Activated T-helper 1 cell treated with anti-CD3 and anti-CD28 coated beads, Interleukin-12 subunit alpha, Interleukin-12 subunit beta, Interleukin-2, Interleukin-4 antibody, amounts not matched to agents 30 ng/mL and 10 ng/mL and 1 ng/mL, durations not matched to agents 14 hours and 24 hours and 36 hours (primary cell): ENCODE results near the gene CD48. TPM values are rescaled to one million over a fixed set of nuclear protein-coding genes. Genes with fewer than 3 reads are reported as not detected.

Experiments
- DNase-seq: peaks from one replicate; pipeline ENCODE4 v3.0.0; 2021; ENCODE audit warnings: low spot score
- H3K27ac Mint-ChIP-seq: one replicate; pipeline ENCODE4 v1.8.0; 2021; ENCODE audit warnings: mild to moderate bottlenecking, mixed read lengths
- H3K27me3 Mint-ChIP-seq: one replicate; pipeline ENCODE4 v1.8.0; 2022; ENCODE audit warnings: mild to moderate bottlenecking, moderate library complexity, mixed read lengths; ENCODE audit not compliant: insufficient read depth
- H3K36me3 Mint-ChIP-seq: one replicate; pipeline ENCODE4 v1.8.0; 2021; ENCODE audit warnings: low read depth, mixed read lengths
- H3K4me1 Mint-ChIP-seq: one replicate; pipeline ENCODE4 v1.8.0; 2021; ENCODE audit warnings: low read depth, mixed read lengths
- H3K4me3 Mint-ChIP-seq: one replicate; pipeline ENCODE4 v1.8.0; 2021; ENCODE audit warnings: mild to moderate bottlenecking, moderate library complexity, mixed read lengths
- H3K9me3 Mint-ChIP-seq: one replicate; pipeline ENCODE4 v1.8.0; 2021; ENCODE audit warnings: mixed read lengths
- intact Hi-C: fragments of 100-400 bp; cut with micrococcal nuclease; formaldehyde crosslinking; loops from one replicate; pipeline ENCODE4 v1.15.1; 2024
- total RNA-seq: library from RNA; stranded (reverse); gene quantifications from 2 replicates; pipeline ENCODE4 v1.2.3, GENCODE V29; 2022

CD48 gene
- total RNA-seq, 1 donor from 2014 or later: 219 TPM

DNA sequence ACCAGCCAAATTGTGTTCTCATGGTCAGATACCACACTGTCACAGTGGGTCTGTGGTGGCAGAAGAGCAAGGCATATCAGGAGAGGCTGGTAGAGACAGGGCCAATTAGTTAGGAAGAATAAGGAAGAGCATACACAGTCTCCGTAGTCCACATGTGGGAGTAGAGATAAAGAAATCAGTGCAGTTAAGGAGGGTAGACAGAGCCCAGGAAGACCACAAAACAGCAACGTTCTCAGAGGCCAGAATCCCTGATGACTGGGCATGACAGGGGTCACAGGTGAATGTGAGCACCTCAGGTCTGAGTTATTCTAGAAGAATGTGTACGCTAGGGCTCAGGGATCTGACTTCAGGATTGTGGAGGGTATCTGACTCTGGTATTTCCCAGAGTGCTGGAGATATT lies 31.7 kb downstream of the CD48 start:
- H3K27ac Mint-ChIP-seq: peak overlapping the region; percentile 48
- no peak overlapping the region for H3K4me3 Mint-ChIP-seq
- no peak for DNase-seq
- H3K9me3 Mint-ChIP-seq: no peaks in the 10 kb centered on the region
- peaks cover 79% of the 10 kb centered on the region for H3K4me1 Mint-ChIP-seq
- intact Hi-C loops: loop anchor here (2.0 to 5.0 kb wide), 3 partner anchors 197 to 271 kb away; partner anchors contain the start of gene ITLN1
- H3K27me3 Mint-ChIP-seq: no peaks in the 10 kb centered on the region
- peaks cover 63% of the 10 kb centered on the region for H3K36me3 Mint-ChIP-seq

DNA sequence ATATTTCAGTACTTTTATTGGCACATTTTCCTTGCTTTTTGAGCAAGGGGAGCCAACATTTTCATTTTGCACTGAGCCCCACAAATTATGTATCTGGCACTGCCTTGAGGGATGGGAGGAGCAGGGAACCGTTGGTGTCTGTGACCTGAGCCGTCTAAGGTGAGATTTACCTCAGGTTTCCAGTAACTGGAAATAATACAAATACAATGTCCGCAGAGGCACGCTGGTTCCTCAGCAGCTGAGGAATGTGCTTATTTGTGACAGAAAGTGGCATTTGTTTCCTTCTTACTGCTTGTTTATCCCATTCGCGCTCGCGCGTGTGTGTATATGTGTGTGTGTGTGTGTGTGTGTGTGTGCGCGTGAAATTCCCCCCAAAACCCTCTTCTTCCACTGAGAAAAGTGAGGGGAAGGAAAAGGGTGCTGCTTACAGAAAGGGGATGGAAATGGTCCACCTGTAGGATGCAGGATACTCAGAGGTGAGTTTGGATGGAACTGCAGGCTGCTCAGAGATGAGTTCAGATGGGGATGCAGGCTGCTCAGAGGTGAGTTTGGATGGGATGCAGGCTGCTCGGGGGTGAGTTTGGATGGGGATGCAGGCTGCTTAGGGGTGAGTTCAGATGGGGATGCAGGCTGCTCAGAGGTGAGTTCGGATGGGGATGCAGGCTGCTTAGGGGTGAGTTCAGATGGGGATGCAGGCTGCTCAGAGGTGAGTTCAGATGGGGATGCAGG lies 34.6 kb downstream of the CD48 start:
- H3K9me3 Mint-ChIP-seq: no peaks in the 10 kb centered on the region
- H3K4me1 Mint-ChIP-seq: peaks cover 50% of the 10 kb centered on the region
- intact Hi-C loops: loop anchor here (5.0 kb wide), 1 partner anchor 210 kb away; the partner anchor contains the start of gene ITLN1
- peaks cover 39% of the 10 kb centered on the region for H3K36me3 Mint-ChIP-seq
- no peak for DNase-seq
- H3K4me3 Mint-ChIP-seq: no peak overlapping the region
- no peaks in the 10 kb centered on the region for H3K27me3 Mint-ChIP-seq
- H3K27ac Mint-ChIP-seq: peak overlapping the region; percentile 67

DNA sequence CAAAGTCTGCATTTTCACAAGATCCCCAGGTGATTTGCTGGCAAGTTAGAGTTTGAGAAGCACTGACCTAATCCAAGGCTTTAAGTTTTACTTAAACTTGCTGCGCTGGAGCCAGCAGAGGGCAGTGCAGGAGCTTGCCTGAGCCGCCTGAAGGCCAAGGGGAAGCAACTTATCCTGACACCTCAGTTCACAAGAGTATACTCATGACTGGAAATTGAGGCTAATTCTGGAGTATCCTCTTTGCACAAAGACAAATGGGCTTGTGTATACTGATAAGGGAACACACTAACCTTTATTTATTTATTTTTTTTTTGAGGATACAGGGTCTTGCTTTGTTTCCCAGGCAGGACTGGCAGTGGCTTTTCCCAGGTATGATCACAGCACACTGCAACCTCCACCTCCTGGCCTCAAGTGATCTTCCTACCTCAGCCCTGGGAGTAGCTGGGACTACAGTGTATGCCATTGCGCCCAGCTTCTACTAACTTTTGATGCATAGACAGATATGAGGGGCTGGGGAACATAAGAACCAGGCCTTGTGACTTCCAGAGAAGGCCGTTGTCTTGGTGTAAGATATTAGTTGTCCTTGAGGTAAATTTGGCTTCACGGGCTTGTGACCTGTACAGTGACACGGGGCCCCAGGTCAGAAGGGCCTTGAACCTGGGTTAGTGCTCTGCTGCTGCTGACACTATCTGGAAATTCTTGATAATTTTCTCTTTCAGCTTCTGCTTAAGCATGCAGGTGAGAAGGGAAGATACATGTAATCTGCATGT lies 35.8 kb downstream of the CD48 start:
- Mint-ChIP-seq H3K27ac (peak overlapping the region; percentile 42), H3K9me3 (no peaks in the 10 kb centered on the region), H3K36me3 (peaks cover 31% of the 10 kb centered on the region), H3K27me3 (no peaks in the 10 kb centered on the region), H3K4me3 (peak overlapping the region; percentile 19), H3K4me1 (peaks cover 47% of the 10 kb centered on the region)
- intact Hi-C loops: loop anchor here (1.0 to 5.0 kb wide), 8 partner anchors 7 to 275 kb away; partner anchors contain the start of genes ITLN1 and SLAMF1
- DNase-seq: peak; percentile 68

DNA sequence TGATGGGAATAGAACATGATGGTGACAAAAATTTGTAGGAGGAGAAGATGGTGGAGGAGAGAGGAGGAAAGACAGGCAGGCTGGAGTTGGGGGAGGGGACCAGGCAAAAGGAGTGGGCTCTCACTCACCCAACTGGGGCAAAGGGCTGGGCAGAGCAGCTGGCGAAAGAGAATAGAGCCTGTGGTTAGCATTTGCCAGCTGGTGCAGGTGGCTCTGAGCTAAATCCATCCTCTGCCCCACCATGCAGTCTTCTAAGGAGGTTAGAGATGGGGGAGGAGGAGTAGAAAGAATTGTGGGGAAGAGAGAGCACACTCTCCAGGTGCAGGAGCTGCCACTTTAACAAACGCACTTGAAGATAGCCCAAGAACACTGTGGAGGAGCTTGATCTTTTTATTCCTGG lies 37.2 kb downstream of the CD48 start:
- Mint-ChIP-seq H3K27ac (no peak overlapping the region), H3K9me3 (peaks cover 12% of the 10 kb centered on the region), H3K36me3 (peaks cover 36% of the 10 kb centered on the region), H3K4me3 (no peak overlapping the region), H3K4me1 (peaks cover 52% of the 10 kb centered on the region), H3K27me3 (no peaks in the 10 kb centered on the region)
- DNase-seq: no peak
- intact Hi-C loops: loop anchor here (2.0 kb wide), 1 partner anchor 154 kb away; no protein-coding TSS in a partner anchor

DNA sequence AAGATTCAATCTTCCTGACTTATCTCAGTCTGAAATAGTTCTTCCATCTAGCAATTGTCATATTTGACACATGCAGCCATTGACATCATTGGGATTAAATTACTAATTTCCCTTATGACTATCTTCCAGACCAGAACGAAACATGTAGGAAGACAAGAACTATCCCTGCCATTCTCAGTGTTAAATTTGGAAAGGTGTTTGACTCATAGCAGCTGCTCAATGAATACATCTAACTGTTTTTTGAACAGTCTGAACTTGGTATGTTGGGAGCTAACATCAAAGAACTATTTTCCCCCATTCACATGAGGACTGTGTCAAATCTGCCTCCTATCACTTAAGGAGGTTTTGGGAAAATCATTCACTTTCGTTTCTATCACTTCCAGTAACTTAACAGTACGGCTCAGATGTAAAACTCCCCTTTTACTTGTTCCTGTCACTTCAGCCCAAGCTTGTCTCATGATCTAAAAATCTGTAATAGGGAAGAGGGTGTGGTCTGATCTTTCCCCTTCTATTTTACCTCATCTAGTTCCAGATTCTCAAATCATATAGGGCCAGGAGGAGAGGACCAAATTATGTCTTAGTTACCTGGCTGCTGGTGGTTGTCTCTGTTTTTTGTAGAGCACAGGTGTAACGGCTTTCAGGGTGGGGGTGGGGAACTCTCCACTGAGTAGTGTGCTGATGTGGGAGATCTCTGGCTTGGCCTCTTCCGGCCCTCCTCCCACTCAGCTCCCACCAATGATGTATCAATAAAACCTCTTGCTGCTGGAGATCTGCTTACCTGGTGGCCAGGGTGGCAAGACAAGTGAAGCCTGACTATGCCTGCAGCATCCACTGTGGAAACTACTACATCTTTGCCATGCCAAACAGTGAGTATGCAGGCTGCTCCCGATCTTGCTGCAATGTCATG lies 38.6 kb downstream of the CD48 start:
- no peaks in the 10 kb centered on the region for H3K27me3 Mint-ChIP-seq
- peaks cover 17% of the 10 kb centered on the region for H3K9me3 Mint-ChIP-seq
- intact Hi-C loops: loop anchor here (1.0 to 2.0 kb wide), 4 partner anchors 8 to 244 kb away; no protein-coding TSS in a partner anchor
- no peak overlapping the region for H3K27ac Mint-ChIP-seq
- H3K4me1 Mint-ChIP-seq: peaks cover 50% of the 10 kb centered on the region
- H3K36me3 Mint-ChIP-seq: peaks cover 30% of the 10 kb centered on the region
- DNase-seq: no peak
- H3K4me3 Mint-ChIP-seq: no peak overlapping the region

DNA sequence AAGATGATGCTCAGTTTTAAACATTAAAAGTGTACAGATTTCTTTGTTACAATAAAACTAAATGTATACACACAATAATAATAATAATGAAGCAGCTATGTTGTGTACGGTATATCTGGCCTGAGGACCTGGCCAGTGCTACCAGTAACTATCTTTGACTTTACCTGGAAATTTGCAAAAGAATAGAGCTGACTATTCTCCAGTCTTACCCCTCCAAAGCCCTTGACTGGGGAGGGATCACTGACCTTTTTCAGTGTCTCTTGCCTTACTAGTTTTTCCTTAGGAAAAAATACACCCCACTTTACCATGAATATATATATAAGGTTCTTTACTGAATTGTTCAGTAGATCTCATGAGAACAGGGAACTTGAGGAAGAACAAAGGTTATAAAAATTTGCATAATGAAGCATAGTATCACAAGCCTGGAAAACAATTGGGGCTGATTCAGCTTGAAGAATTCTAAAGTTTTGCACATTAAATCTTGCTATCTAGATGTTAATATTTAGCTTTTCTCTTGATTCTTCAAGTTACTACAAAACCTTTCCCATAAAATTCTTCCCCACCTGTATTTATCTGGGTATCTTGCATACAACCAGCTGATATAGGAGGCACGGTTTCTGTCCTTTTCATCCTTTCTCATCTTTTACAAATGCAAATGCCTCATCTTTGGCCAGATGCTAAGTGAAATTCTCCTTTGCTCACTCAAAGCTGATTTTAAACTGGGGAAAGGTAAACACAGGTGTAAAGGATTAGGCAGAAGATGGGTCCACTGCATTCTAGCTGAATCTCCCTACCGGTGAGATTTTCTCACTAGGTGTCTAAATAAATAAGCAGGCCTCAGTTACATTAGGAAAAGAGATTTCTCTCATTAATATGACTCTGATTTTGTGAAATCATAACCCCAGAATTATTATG lies 39.8 kb downstream of the CD48 start:
- H3K27ac Mint-ChIP-seq: no peak overlapping the region
- peaks cover 25% of the 10 kb centered on the region for H3K36me3 Mint-ChIP-seq
- peaks cover 50% of the 10 kb centered on the region for H3K4me1 Mint-ChIP-seq
- no peaks in the 10 kb centered on the region for H3K27me3 Mint-ChIP-seq
- DNase-seq: no peak
- no peak overlapping the region for H3K4me3 Mint-ChIP-seq
- intact Hi-C loops: loop anchor here (2.0 kb wide), 2 partner anchors 45 to 243 kb away; no protein-coding TSS in a partner anchor
- H3K9me3 Mint-ChIP-seq: peaks cover 21% of the 10 kb centered on the region

DNA sequence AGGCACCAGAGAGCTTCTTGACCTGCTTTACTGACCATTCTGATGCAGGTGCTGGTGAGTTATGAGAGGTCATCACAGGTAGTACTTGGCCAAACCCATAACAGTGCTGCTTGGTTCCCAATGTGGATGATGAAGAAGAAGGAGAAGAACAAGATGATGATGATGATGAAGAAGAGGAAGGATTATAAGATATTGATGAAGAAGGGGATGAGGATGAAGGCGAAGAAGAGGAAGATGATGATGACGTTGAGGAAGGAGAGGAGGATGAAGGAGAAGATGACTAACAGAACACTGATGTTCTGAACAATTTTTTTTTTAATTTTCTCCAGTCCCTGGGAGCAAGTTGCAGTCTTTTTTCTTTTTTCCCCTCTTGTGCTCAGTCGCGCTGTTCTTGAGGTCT lies 40.9 kb downstream of the CD48 start:
- Mint-ChIP-seq H3K27ac (peak overlapping the region; percentile 65), H3K4me3 (no peak overlapping the region), H3K27me3 (no peaks in the 10 kb centered on the region), H3K36me3 (peaks cover 25% of the 10 kb centered on the region), H3K4me1 (peaks cover 54% of the 10 kb centered on the region), H3K9me3 (peaks cover 21% of the 10 kb centered on the region)
- no peak for DNase-seq
- intact Hi-C loops: no loop called here

DNA sequence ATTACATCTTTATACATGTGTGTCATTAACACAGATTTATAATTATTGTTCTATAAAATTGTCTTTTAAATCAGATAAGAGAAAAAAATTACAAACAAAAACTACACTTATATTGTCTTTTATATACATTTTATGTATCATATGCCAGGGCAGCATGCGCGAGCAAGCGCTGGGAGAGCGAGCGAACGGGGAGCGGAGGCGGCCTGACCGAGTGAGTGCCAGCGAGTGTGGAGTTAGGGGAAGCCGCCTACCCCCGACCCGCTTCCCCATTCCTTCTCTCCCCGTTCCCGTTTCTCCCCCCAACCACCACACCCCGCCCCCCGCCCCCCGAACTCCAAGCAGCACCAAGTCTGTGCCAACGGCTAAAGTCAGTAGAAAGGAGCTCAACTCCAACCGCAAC lies 41.8 kb downstream of the CD48 start:
- peaks cover 21% of the 10 kb centered on the region for H3K9me3 Mint-ChIP-seq
- intact Hi-C loops: no loop called here
- H3K27me3 Mint-ChIP-seq: no peaks in the 10 kb centered on the region
- DNase-seq: no peak
- H3K36me3 Mint-ChIP-seq: peaks cover 26% of the 10 kb centered on the region
- H3K4me3 Mint-ChIP-seq: no peak overlapping the region
- peak overlapping the region; percentile 13 for H3K27ac Mint-ChIP-seq
- peaks cover 57% of the 10 kb centered on the region for H3K4me1 Mint-ChIP-seq

DNA sequence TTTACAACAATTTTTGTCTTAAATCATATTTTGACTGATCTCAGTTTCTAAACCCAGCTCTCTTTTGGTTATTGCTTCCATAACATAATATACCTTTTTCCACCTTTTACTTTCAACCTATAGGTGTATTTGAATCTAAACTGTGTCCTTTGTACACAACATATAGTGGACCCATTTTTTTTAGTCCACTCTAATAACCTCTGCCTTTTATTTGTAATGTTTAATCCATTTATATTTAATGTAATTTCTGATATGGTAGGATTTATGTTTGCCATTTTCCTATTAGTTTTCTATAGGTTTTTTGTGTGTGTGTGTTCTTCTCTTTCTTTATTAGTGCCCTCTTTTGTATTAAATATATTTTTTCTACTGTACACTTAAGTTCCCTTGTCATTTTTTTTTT lies 42.3 kb downstream of the CD48 start:
- Mint-ChIP-seq H3K4me3 (no peak overlapping the region), H3K9me3 (peaks cover 21% of the 10 kb centered on the region), H3K36me3 (peaks cover 26% of the 10 kb centered on the region), H3K4me1 (peaks cover 63% of the 10 kb centered on the region), H3K27me3 (no peaks in the 10 kb centered on the region), H3K27ac (no peak overlapping the region)
- intact Hi-C loops: no loop called here
- no peak for DNase-seq

DNA sequence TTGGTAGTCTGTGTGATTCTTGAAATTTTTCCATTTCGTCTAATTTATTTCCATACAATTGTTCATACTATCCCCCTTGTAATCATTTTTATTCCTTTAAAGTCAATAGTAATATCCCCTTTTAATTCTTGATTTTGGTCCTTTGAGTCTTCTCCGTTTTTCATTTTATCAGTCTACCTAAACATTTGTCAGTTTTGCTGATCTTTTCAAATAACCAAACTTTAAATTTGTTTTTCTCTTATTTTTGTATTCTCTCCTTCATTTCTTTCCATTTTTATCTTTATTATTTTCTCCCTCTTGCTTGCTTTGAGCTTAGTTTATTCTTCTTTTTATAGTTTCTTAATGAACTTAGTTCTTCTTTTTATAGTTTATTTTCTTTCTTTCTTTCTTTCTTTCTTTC lies 43.7 kb downstream of the CD48 start:
- no peak for DNase-seq
- Mint-ChIP-seq H3K9me3 (peaks cover 21% of the 10 kb centered on the region), H3K4me3 (no peak overlapping the region), H3K27me3 (no peaks in the 10 kb centered on the region), H3K4me1 (peaks cover 77% of the 10 kb centered on the region), H3K36me3 (peaks cover 33% of the 10 kb centered on the region), H3K27ac (peak overlapping the region; percentile 75)
- intact Hi-C loops: no loop called here

DNA sequence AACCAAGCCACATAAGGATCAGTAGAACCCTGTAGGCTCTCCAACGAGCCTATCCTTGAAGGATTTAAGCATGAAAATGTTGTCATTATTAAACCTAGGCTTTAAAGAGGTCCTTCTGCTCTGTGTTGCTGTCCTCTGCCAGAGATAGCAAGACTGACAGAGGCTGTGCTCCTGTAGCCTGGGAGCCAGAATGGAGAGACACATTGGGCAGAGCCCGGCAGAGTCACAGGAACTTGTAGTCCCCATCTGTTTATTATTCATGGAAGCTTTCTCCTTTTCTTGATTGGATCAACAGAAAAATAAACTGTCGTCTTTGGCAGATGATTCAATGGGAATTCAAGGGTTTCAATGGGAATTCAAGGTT lies 45.6 kb downstream of the CD48 start:
- intact Hi-C loops: loop anchor here (1.0 kb wide), 1 partner anchor 8 kb away; no protein-coding TSS in a partner anchor
- DNase-seq: no peak
- Mint-ChIP-seq H3K27me3 (no peaks in the 10 kb centered on the region), H3K27ac (peak overlapping the region; percentile 96), H3K9me3 (peaks cover 27% of the 10 kb centered on the region), H3K36me3 (peaks cover 36% of the 10 kb centered on the region), H3K4me1 (peaks cover 89% of the 10 kb centered on the region), H3K4me3 (peak overlapping the region; percentile 81)
